Type B pancreatic cell (in vitro differentiated cells): ENCODE results near the gene MTHFS. TPM values are rescaled to one million over a fixed set of nuclear protein-coding genes. Genes with fewer than 3 reads are reported as not detected.
"Not testable (repeated sequence)": the region's sequence is repeated elsewhere in the genome, so short reads cannot be mapped to it uniquely, and the experiment has no call there.

ENCODE experiments used
- DNase-seq: peaks from one replicate; pipeline ENCODE4 v3.0.0; 2021; ENCODE audit warnings: mixed read lengths; ENCODE audit not compliant: unreplicated experiment; ENCODE audit errors: extremely low spot score
- H3K27ac Mint-ChIP-seq: 2 replicates; pipeline ENCODE4 v1.8.0; 2021; ENCODE audit warnings: mild to moderate bottlenecking, mixed read lengths
- H3K27me3 Mint-ChIP-seq: 2 replicates; pipeline ENCODE4 v1.8.0; 2021; ENCODE audit warnings: mixed read lengths
- H3K36me3 Mint-ChIP-seq: 2 replicates; pipeline ENCODE4 v1.8.0; 2021; ENCODE audit warnings: mixed read lengths
- H3K4me1 Mint-ChIP-seq: one replicate; pipeline ENCODE4 v1.8.0; 2021; ENCODE audit warnings: mixed read lengths; ENCODE audit not compliant: unreplicated experiment
- H3K4me3 Mint-ChIP-seq: 2 replicates; pipeline ENCODE4 v1.8.0; 2021; ENCODE audit warnings: mild to moderate bottlenecking, mixed read lengths
- H3K9me3 Mint-ChIP-seq: 2 replicates; pipeline ENCODE4 v1.8.0; 2021; ENCODE audit warnings: mixed read lengths
- total RNA-seq: library from RNA; stranded (reverse); gene quantifications from 2 replicates; pipeline ENCODE4 v1.2.1, GENCODE V29; 2021; ENCODE audit warnings: low replicate concordance
- TF ChIP-seq, protein P1 (sequence below): fragments of 200-600 bp; sonication (generic); conservative IDR thresholded peaks from 2 replicates; pipeline ENCODE4 v1.5.0; 2021; ENCODE audit warnings: antibody characterized with exemption, mild to moderate bottlenecking

The MTHFS gene
- total RNA-seq, 1 donor from 2014 or later = 27.6 TPM

DNA sequence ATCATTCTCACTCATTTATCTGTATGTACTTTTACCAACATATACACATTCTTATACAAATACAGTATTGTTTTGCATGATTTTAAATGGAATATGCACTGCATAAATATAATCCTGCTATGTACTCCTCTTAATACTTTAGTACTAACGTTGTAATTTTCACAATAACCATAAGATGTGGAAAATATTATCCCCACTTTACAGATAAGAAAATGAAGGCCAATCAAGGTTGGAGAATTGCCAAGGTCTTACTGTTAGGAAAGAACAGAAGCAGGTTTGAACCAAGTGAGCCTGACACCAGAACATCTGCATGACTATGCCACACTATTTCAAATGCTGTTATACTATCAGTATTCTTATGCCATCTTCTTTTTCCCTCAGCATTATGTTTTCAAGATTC lies 41.3 kb upstream of the MTHFS start:
- H3K27ac Mint-ChIP-seq = no peak overlapping the region
- no peaks in the 10 kb centered on the region for H3K36me3 Mint-ChIP-seq
- TF ChIP-seq, protein P1, sequence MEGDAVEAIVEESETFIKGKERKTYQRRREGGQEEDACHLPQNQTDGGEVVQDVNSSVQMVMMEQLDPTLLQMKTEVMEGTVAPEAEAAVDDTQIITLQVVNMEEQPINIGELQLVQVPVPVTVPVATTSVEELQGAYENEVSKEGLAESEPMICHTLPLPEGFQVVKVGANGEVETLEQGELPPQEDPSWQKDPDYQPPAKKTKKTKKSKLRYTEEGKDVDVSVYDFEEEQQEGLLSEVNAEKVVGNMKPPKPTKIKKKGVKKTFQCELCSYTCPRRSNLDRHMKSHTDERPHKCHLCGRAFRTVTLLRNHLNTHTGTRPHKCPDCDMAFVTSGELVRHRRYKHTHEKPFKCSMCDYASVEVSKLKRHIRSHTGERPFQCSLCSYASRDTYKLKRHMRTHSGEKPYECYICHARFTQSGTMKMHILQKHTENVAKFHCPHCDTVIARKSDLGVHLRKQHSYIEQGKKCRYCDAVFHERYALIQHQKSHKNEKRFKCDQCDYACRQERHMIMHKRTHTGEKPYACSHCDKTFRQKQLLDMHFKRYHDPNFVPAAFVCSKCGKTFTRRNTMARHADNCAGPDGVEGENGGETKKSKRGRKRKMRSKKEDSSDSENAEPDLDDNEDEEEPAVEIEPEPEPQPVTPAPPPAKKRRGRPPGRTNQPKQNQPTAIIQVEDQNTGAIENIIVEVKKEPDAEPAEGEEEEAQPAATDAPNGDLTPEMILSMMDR = no peak
- peaks cover 8% of the 10 kb centered on the region for H3K27me3 Mint-ChIP-seq
- no peak overlapping the region for H3K4me3 Mint-ChIP-seq
- no peaks in the 10 kb centered on the region for H3K9me3 Mint-ChIP-seq
- peaks cover 4% of the 10 kb centered on the region for H3K4me1 Mint-ChIP-seq
- DNase-seq = no peak

DNA sequence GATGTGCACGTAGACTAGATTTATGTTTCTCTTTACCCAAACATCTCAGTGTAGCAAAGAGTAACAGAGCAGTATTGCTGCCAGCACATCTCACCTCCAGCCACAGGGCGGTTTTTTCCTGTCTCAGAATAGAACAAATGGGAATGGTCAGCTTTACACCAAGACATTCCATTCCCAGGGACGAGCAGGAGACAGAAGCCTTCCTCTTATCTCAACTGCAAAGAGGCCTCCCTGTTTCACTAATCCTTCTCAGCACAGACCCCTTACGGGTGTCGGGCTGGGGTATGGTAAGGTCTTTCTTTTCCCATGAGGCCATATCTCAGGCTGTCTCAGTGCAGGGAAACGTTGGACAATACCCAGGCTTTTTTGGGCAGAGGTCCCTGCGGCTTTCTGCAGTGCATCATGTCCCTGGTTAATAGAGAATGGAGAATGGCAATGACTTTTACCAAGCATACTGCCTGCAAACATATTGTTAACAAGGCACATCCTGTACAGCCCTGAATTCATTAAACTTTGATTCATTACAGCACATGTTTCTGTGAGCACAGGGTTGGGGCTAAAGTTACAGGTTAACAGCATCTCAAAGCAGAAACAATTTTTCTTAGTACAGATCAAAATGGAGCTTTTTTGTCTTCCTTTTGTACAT lies 38.9 kb upstream of the MTHFS start:
- H3K4me3 Mint-ChIP-seq, H3K27me3 Mint-ChIP-seq, H3K4me1 Mint-ChIP-seq, H3K36me3 Mint-ChIP-seq, DNase-seq, H3K27ac Mint-ChIP-seq, H3K9me3 Mint-ChIP-seq: not testable (repeated sequence)

DNA sequence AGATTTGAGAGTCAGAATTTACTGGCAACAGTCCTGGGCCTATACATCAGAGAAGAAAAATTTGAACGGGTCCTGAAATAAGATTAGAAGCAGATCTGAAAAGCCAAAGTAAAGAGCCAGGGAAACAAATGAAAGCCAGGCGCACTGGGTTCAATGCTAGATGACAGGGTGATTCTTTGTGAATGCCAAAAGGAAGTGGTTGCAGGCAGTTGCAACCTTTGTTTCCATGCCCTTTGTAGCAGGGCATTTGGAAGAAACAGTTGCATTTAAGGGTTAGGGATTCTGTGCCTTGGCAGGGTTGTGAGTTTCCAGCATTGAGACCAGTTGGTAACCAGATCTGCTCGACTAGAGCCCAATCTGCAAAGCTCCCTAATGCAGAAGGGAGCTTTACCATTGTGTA lies 36.4 kb upstream of the MTHFS start:
- Mint-ChIP-seq H3K9me3 (no peaks in the 10 kb centered on the region), H3K27ac (no peak overlapping the region), H3K36me3 (no peaks in the 10 kb centered on the region), H3K4me3 (no peak overlapping the region), H3K4me1 (peaks cover 4% of the 10 kb centered on the region), H3K27me3 (peaks cover 10% of the 10 kb centered on the region)
- TF ChIP-seq, protein P1 = no peak
- no peak for DNase-seq

DNA sequence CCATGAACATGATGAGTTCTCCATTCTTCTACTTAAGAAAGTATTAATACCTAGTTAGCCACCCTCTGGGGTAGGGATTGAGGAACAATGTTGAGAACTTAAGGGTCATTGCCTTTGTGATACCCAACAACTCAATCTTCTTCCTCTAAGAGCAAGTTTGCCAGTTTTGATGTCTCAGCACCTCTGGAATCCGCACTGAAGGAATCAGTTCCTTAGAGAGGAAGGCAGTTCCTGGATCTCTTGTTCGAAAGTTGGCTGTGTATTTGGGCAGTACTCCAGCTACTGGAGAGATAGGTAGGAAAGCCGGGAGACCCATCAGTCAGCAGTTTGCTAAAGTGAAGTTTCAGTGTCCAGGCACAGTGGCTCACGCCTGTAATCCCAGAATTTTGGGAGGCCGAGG lies 35.6 kb upstream of the MTHFS start:
- Mint-ChIP-seq H3K27me3 (peaks cover 10% of the 10 kb centered on the region), H3K4me3 (no peak overlapping the region), H3K9me3 (no peaks in the 10 kb centered on the region), H3K36me3 (no peaks in the 10 kb centered on the region), H3K4me1 (peaks cover 4% of the 10 kb centered on the region), H3K27ac (no peak overlapping the region)
- no peak for DNase-seq
- TF ChIP-seq, protein P1 = no peak

DNA sequence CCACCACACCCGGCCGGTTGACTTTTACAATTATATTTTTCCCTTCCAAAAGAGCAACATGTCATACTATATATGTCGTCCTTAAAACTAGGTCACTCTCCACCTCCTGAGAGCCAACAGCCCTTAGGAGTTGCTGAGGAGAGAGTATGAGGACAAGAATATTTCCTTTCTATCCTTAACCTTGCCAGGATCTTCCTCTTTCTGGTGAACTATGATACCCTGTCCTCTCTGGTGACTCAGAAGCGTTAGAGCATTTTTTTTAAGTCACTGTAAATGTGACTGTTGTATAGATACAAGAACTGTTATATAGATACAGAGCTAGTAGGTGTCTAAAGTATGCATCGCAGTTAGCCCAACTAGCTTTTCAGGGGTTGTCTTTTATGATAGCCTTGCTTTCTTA lies 33.7 kb upstream of the MTHFS start:
- H3K27ac Mint-ChIP-seq = no peak overlapping the region
- TF ChIP-seq, protein P1 = no peak

DNA sequence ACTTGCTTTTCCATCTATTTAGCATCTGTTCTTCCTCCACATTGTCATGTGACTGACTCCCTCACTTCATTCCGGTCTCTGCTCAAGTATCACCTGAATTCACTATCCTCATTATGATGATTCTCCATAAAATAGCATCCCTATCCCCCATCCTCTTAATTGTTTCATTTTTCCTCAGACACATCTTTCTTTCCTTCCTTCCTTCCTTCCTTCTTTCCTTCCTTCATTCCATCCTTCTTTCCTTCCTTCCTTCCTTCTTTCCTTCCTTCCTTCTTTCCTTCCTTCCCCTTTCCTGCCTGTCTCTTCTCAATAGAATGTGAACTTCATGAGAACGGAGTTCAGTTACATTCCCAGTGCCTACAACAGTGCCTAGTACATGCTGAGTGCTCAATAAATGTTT lies 32.6 kb upstream of the MTHFS start:
- Mint-ChIP-seq H3K4me3 (no peak overlapping the region), H3K36me3 (peaks cover 3% of the 10 kb centered on the region), H3K4me1 (no peaks in the 10 kb centered on the region), H3K27ac (no peak overlapping the region), H3K27me3 (peaks cover 10% of the 10 kb centered on the region), H3K9me3 (peaks cover 4% of the 10 kb centered on the region)
- TF ChIP-seq, protein P1 = no peak
- DNase-seq = no peak

More for the DNA sequence above, 33.7 kb upstream of the MTHFS start:
- no peak overlapping the region for H3K4me3 Mint-ChIP-seq
- no peaks in the 10 kb centered on the region for H3K4me1 Mint-ChIP-seq
- H3K9me3 Mint-ChIP-seq = peaks cover 4% of the 10 kb centered on the region
- H3K27me3 Mint-ChIP-seq = peaks cover 10% of the 10 kb centered on the region
- DNase-seq = no peak
- H3K36me3 Mint-ChIP-seq = peaks cover 3% of the 10 kb centered on the region

DNA sequence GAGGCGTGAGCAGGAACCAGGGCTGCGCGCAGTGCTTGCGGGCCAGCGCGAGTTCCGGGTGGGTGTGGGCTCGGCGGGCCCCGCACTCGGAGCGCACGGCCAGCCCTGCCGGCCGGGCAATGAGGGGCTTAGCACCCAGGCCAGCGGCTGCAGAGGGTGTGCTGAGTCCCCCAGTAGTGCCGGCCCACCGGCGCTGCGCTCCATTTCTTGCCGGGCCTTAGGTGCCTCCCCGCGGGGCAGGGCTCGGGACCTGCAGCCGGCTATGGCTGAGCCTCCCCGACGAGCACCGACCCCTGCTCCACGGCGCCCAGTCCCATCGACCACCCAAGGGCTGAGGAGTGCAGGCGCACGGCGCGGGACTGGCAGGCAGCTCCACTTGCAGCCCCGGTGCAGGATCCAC lies 29.3 kb upstream of the MTHFS start:
- H3K4me1 Mint-ChIP-seq = peaks cover 13% of the 10 kb centered on the region
- not testable (repeated sequence) for DNase-seq, H3K27me3 Mint-ChIP-seq, H3K4me3 Mint-ChIP-seq, H3K27ac Mint-ChIP-seq, H3K9me3 Mint-ChIP-seq
- peaks cover 19% of the 10 kb centered on the region for H3K36me3 Mint-ChIP-seq
